KBM-7 (cell line): ENCODE measurements around the gene NKX6-1.
A peak's percentile ranks its signal among the peaks of the same experiment; 100 is the strongest.

Experiments
- DNase-seq: peaks from one replicate; pipeline ENCODE4 v3.0.0-alpha.2; 2015
- in situ Hi-C: fragments of 300-500 bp; cut with MboI; formaldehyde crosslinking; loops from 2 replicates; pipeline ENCODE4 v1.14.3; 2020; ENCODE audit warnings: low sequenced_read_pairs, low pct_unique_long_range_greater_than_20kb, mixed read lengths

Gene NKX6-1

DNA sequence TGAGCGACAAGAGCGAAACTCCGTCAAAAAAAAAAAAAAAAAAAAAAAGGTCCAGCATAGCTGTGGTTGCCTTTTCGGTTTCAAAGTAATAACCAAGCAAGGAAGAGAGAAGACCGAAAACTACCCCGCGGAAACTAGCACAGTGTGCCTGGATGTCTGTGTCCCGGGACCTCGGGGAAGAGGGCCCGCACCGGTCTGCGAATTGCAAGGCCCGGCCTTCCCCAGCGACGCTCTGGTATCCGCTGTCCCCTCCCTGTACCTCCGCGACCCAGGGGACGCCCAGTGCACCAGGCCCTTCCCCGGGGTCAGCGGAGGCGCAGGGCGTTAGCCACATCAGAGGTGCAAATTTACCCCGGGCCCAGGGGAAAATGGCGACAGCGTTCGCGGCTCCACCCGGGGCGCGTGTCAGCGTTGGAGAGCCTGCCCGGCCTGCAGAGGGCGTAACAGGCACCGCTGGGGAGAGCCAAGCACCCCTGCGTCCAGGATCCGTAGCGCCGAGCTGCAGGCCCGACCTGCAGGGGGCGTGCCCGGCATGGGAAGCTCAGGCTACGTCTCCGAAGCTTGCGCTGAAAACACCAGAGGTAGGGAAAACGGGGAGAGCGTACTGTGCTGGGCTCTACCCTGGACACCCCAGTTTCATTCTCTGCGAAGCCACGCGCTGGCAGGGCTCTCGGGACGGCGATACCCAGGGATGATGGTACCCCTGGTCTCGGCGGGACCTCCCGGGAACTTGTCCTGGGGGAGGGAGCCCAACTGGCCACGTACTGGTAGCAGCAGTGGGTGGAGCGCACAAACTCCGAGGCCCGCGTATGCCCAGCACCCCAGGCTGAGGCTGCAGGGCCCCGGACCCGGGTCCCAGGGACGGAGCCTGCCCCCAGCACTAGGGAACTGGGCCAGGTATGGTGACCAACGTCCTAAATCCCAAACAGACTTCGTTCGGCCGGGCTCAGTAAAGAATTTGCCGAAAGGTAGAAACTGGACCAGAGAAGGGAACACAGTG is 16.2 kb downstream of the NKX6-1 start:
- no peak for DNase-seq

GRCh38 chr4:84481860-84482245 is 17.2 kb downstream of the NKX6-1 start:
- DNase-seq, result no peak
- in situ Hi-C loops, result no loop called here

More for the DNA sequence above, 16.2 kb downstream of the NKX6-1 start:
- in situ Hi-C loops, result no loop called here

DNA sequence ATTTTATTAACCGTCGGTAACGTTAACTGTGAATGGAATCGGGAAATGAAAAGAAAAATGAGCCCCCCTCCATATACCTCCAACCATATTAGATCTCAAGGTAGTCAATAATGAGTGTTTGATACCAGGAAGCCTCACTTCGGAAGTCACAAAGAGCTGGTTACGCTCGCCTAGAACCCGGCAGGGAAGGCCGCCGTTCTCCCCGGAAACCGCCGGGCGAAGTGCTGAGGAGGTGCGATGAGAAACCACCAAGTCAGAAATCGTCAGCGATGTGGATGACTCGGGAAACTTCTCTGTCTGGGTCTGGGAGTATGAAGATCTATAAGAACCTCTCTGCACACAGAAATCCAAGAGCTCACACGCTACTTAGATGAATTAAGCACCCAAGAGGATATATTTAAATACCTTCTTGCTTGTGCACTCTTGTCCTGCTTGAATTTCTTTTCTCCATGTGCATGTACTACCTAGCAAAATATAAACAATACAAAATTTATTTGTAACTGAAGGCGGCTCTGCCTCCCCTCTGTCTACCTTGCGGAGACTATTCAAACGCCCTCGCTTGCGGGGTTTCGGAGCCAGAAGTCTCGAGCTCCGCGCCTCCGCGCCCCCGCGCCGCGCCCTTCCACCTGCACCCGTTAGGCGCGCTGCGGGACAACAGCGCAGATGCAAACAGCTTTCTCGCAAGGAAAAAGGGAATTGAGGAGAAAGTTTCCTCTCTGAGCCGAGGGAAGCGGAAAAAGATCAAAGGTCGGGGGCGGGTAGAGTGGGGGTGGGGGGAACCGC is 17.8 kb downstream of the NKX6-1 start:
- no peak for DNase-seq
- in situ Hi-C loops, result no loop called here

GRCh38 chr4:84480082-84480481 is 19.0 kb downstream of the NKX6-1 start:
- in situ Hi-C loops, result no loop called here
- peak; percentile 82 for DNase-seq

DNA sequence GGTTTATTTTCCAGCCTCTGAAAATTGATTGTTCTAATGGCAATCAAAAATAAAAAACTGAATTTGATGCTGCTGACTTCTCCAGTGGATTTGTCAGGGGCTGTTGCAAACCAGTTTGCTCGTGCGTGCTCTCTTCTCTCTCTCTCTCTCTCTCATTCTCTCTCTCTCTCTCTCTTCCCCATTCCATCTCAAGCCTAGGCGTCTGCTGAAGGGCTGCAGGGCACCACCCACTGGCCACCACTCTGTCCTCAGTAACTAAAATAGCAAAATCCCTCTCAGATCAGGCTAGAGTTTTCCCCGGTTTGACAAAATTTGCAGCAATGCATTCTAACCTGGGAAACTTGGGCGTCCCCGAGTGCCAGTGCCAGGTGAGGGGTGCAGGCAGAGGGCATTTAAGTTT is 19.4 kb downstream of the NKX6-1 start:
- in situ Hi-C loops, result no loop called here
- DNase-seq, result peak; percentile 59

- in situ Hi-C loops, result no loop called here
- DNase-seq, result no peak
Measured at GRCh38 chr4:84477738-84478137, 21.4 kb downstream of the NKX6-1 start.

DNA sequence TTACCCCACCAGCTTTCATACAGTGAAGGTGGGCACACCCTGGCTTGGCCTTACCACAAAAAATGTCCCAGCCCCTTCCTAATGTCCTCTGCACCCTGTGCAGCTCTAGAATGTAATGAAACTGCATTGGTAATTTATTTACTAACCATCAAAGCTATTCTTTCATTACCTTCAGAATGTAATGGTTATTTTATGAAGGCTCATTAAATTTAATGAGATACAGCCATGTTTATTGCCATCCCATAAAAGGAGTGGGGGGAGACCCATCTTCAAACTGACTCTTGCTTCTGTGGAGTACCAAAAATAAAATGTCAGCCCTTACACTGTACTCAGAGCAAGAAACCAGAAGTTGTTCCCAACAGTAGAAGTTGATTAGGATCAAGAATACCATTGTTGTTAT is 25.0 kb downstream of the NKX6-1 start:
- DNase-seq, result no peak
- in situ Hi-C loops, result no loop called here

- in situ Hi-C loops, result no loop called here
Measured at GRCh38 chr4:84472154-84472553, 26.9 kb downstream of the NKX6-1 start.

GRCh38 chr4:84470204-84470785 is 28.8 kb downstream of the NKX6-1 start:
- in situ Hi-C loops, result no loop called here
- DNase-seq, result peak; percentile 41

More at GRCh38 chr4:84472154-84472553, 26.9 kb downstream of the NKX6-1 start:
- DNase-seq, result no peak

DNA sequence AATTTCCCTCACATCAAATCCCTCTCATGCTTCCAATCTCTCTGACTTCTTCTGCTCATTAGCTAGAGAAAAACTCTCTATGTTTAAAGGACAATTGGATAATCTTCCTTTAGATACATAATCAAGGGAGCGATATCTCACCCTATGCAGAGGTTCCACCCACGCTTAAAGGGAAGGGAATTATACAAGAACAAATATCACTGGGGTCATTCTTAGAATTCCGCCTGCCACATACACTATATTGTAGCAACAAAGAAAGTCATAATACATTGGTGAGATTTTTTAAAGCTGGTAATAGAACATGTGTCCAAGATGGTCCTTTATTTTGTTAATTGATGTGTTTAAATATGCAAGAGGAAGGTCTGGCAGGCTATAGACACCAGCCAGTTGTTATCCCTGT is 31.5 kb downstream of the NKX6-1 start:
- in situ Hi-C loops, result no loop called here
- no peak for DNase-seq

DNA sequence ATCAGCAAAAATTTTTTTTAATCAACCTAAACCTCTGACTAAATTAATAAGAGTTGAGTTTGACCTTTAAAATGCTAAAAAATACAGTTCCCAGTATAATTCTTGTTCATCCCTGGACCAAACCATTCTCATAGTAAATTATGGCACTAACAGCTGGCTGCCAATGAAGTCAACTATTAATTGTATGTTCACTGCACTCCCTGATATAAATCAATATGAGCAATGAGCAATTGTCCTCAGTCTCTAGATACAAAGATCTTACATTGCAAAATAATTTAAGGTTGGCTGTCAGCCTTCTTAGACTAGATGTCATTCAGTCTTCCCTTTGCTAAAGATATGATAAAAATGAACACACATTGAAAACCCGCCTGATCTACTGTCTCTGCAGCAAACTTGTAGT is 39.3 kb downstream of the NKX6-1 start:
- in situ Hi-C loops, result no loop called here
- DNase-seq, result no peak

- in situ Hi-C loops, result no loop called here
- no peak for DNase-seq
Measured at GRCh38 chr4:84456157-84456556, 42.9 kb downstream of the NKX6-1 start.

DNA sequence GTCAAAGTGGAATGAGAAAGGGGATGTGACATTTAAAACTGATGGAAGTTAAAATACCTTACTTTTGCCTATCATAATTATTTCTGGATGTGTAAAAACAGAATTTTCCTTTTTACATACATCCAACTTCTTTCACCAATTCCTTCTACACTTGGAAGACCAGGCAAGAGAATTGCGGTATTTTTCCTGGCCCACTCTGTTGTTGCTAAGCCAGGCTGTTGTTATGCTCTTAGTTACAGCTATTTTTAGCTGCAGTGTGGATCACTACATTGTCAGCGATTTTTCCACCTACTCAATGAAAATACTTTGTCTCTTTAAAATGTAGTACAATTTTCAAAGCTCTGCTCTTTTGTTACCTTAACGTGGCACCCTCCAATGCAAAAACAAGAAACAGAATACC is 43.4 kb downstream of the NKX6-1 start:
- in situ Hi-C loops, result no loop called here

GRCh38 chr4:84451546-84451945 is 47.5 kb downstream of the NKX6-1 start:
- peak; percentile 26 for DNase-seq
- in situ Hi-C loops, result no loop called here

More for the DNA sequence above, 43.4 kb downstream of the NKX6-1 start:
- DNase-seq, result no peak

DNA sequence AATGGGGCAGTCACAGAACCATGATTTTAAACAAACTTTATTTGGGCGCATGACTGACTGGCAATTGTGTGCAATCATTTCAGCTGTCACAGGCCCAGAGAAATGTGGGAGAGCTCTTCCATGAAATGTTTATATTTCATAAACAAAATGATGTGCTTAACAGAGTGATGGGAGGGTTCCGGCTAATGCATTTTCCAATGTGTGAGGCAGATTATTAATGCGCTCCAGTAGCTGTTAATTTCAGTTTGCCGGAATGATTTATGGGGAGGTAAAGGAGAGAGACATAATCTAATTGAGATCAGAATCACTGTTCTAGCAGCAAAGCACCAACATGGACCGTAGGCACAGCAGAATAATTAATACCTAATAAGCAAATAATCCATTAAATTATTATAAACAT is 55.6 kb downstream of the NKX6-1 start:
- in situ Hi-C loops, result no loop called here
- no peak for DNase-seq

DNA sequence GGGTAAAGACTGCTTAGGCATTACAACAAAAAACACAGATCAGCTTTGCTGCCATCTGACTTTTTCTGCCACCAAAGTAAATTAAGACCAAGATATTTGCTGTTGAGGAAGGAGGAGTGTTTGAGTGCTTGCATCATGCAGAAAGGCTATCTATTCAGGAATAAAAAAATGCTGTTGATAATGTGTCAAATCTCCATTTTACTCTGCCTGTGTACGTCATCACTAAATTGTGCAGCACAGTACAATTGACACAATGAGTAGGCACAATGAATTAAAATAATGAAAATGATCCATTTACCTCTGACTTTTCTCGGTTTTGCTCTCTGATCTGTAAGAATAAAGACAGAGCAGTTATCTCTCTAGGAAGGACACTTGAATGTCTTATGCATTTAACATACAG is 56.3 kb downstream of the NKX6-1 start:
- in situ Hi-C loops, result no loop called here
- no peak for DNase-seq
